ENCODE data around the gene ENAM. TPM values are rescaled to one million over a fixed set of nuclear protein-coding genes. Genes with fewer than 3 reads are reported as not detected.

The ENAM gene
- total and polyA plus RNA-seq, 2 of the 8 experiments (the other 6 are each of a cell fraction or from before 2014, with no cell fraction given): not detected

- H2BK15ac ChIP-seq (ENCODE audit: low read length): no peak overlapping the region
These were observed 34.3 kb upstream of the ENAM start for GRCh38 chr4:70594196-70594595.

More at GRCh38 chr4:70594196-70594595, 34.3 kb upstream of the ENAM start:
- H4K20me1 ChIP-seq (replicated peaks in 1 of 2; ENCODE audit: control insufficient read depth in 1 of 2, insufficient read depth in 2 of 2, low read length in 2 of 2): no peaks in the 10 kb centered on the region
- no peaks in the 10 kb centered on the region for H3K9me3 ChIP-seq (ENCODE audit: insufficient read depth in 2 of 2, low read depth in 1 of 2, low read length in 1 of 2)
- H2BK5ac ChIP-seq (ENCODE audit: low read depth, low read length): no peak overlapping the region
- no peaks in the 10 kb centered on the region for H3K79me1 ChIP-seq (ENCODE audit: low read depth, low read length)
- DNase-seq (ENCODE audit: low read depth in 1 of 2, low spot score in 2 of 2) (no peak), FAIRE-seq (no peak)
- no peak overlapping the region for H3K27ac ChIP-seq (ENCODE audit: low read depth, low read length)
- no peak overlapping the region for H3K4ac ChIP-seq (replicated peaks; ENCODE audit: insufficient read length, low read depth, low read length)
- no peak overlapping the region for H4K5ac ChIP-seq (ENCODE audit: insufficient read length, low read depth, low read length)
- H3K23ac ChIP-seq (ENCODE audit: insufficient read length): no peak overlapping the region
- no peak overlapping the region for H3K14ac ChIP-seq (ENCODE audit: insufficient read length)
- H3K23me2 ChIP-seq (ENCODE audit: low read depth, low read length): no peaks in the 10 kb centered on the region
- no peaks in the 10 kb centered on the region for H3K27me3 ChIP-seq (replicated peaks in 1 of 4; ENCODE audit: control insufficient read depth in 3 of 4, extremely low read depth in 1 of 4, insufficient read depth in 3 of 4, low read length in 3 of 4)
- ChIA-PET POLR2A (ENCODE audit: partially characterized antibody) (no interaction called here), CTCF (ENCODE audit: partially characterized antibody) (interaction anchor here (1.4 kb wide), 1 partner anchor 22 kb away, joined by 4 read pairs; no protein-coding TSS in a partner anchor)
- H2BK12ac ChIP-seq (ENCODE audit: low read depth, low read length): no peak overlapping the region
- TF ChIP-seq TBP (IDR thresholded peaks at IDR 0.05; ENCODE audit: low read depth, low read length): no peak
- no peak for TF ChIP-seq FOSL1 (IDR thresholded peaks at IDR 0.05; ENCODE audit: insufficient read depth, low read depth, low read length)
- TF ChIP-seq SP1 (IDR thresholded peaks at IDR 0.05; ENCODE audit: low read depth, low read length): no peak
- TF ChIP-seq KDM4A (IDR thresholded peaks at IDR 0.05; ENCODE audit: low read depth, low read length, severe bottlenecking): no peak
- no peak for TF ChIP-seq RAD21 (IDR thresholded peaks at IDR 0.05 in 1 of 2, conservative IDR thresholded peaks at IDR 0.05 in 1 of 2; ENCODE audit: low read depth in 2 of 2, low read length in 2 of 2)
- TF ChIP-seq POLR2A (IDR thresholded peaks at IDR 0.05; ENCODE audit: control extremely low read depth in 1 of 2, low read depth in 2 of 2, low read length in 2 of 2): no peak
- no peak for TF ChIP-seq KDM5A (IDR thresholded peaks at IDR 0.05; ENCODE audit: low read length)
- TF ChIP-seq CBX8 (IDR thresholded peaks at IDR 0.05; ENCODE audit: borderline replicate concordance, low read depth, low read length): no peak
- TF ChIP-seq GABPA (IDR thresholded peaks at IDR 0.05; ENCODE audit: borderline replicate concordance, insufficient read depth, low read length): no peak
- no peak overlapping the region for H4K8ac ChIP-seq (ENCODE audit: extremely low read depth, insufficient read depth, low read length)
- H3K4me2 ChIP-seq (ENCODE audit: insufficient read depth in 1 of 2, low read depth in 2 of 2, low read length in 2 of 2): no peak overlapping the region
- no peaks in the 10 kb centered on the region for H3K79me2 ChIP-seq (ENCODE audit: control insufficient read depth in 1 of 2, insufficient read depth in 2 of 2, low read length in 2 of 2)
- no peak overlapping the region for H3K18ac ChIP-seq (ENCODE audit: extremely low read depth, low read length)
- no peak overlapping the region for H4K91ac ChIP-seq (replicated peaks; ENCODE audit: insufficient read length, low read length)
- H2BK20ac ChIP-seq (ENCODE audit: low read length): no peak overlapping the region
- H3K36me3 ChIP-seq (ENCODE audit: control insufficient read depth in 2 of 4, insufficient read depth in 4 of 4, low read length in 3 of 4): no peaks in the 10 kb centered on the region
- no peak overlapping the region for H2AK5ac ChIP-seq (ENCODE audit: low read depth, low read length)
- no peak overlapping the region for H3K9ac ChIP-seq (replicated peaks in 1 of 4; ENCODE audit: extremely low read depth in 1 of 4, low read depth in 3 of 4, low read length in 3 of 4)
- H2AFZ ChIP-seq (ENCODE audit: low read length): no peak overlapping the region
- no peak overlapping the region for H2BK120ac ChIP-seq (replicated peaks; ENCODE audit: low read depth, low read length)
- H3K4me1 ChIP-seq (replicated peaks in 1 of 4; ENCODE audit: control insufficient read depth in 3 of 4, insufficient read depth in 4 of 4, low read length in 3 of 4): no peaks in the 10 kb centered on the region
- no peak overlapping the region for H3K56ac ChIP-seq (replicated peaks; ENCODE audit: insufficient read length, low read depth, low read length)
- no peak overlapping the region for H3K4me3 ChIP-seq (ENCODE audit: extremely low read depth in 1 of 4, insufficient read depth in 2 of 4, low read depth in 3 of 4, low read length in 4 of 4)

Measured in H1 (cell line).